Heart left ventricle (tissue), 16 donors: ENCODE measurements around the gene MEGF10. TPM values are rescaled to one million over a fixed set of nuclear protein-coding genes. Genes with fewer than 3 reads are reported as not detected.

Source experiments
- ATAC-seq, 4 donors: fragments of 200-7000 bp; cut with Tn5 transposase; one replicate each; pipeline ENCODE4 v1.9.1; 2020 to 2022; ENCODE audit warnings: moderate library complexity in 4 of 4, mild to moderate bottlenecking in 3 of 4, moderate number of reproducible peaks in 1 of 4
- DNase-seq, 5 donors: peaks; one replicate each; pipeline ENCODE4 v3.0.0-alpha.2; 2020
- H3K27ac ChIP-seq, 12 donors: fragments of 200-600 bp; sonication (generic) in 4 of 12; one replicate each; pipeline versions ENCODE4 v1.5.0 to v1.8.0; 2016 to 2022; ENCODE audit warnings: mild to moderate bottlenecking in 2 of 12
- H3K27me3 ChIP-seq, 9 donors: fragments of 200-600 bp; sonication (generic) in 2 of 9; one replicate each; pipeline versions ENCODE4 v1.5.1 to v1.8.0; 2016 to 2022; ENCODE audit warnings: mild to moderate bottlenecking in 3 of 9
- H3K36me3 ChIP-seq, 9 donors: fragments of 200-600 bp; sonication (generic) in 2 of 9; one replicate each; pipeline versions ENCODE4 v1.5.0 to v1.8.0; 2018 to 2022; ENCODE audit warnings: mild to moderate bottlenecking in 2 of 9
- H3K4me1 ChIP-seq, 12 donors: fragments of 200-600 bp; sonication (generic) in 4 of 12; one replicate each; pipeline versions ENCODE4 v1.5.0 to v1.8.0; 2016 to 2022; ENCODE audit warnings: mild to moderate bottlenecking in 3 of 12
- H3K4me3 ChIP-seq, 12 donors: fragments of 200-600 bp; sonication (generic) in 4 of 12; one replicate each; pipeline versions ENCODE4 v1.5.0 to v1.8.0; 2017 to 2022; ENCODE audit warnings: mild to moderate bottlenecking in 9 of 12, moderate library complexity in 4 of 12
- H3K9me3 ChIP-seq, 12 donors: fragments of 200-600 bp; sonication (generic) in 4 of 12; one replicate each; pipeline versions ENCODE4 v1.5.0 to v1.8.0; 2016 to 2022; ENCODE audit warnings: mild to moderate bottlenecking in 1 of 12
- CTCF ChIP-seq, 12 donors: fragments of 200-600 bp; sonication (generic) in 4 of 12; IDR thresholded peaks; one replicate each; pipeline versions ENCODE4 v1.5.0 to v1.8.0; 2018 to 2022; ENCODE audit warnings: antibody characterized with exemption in 12 of 12, mild to moderate bottlenecking in 5 of 12
- POLR2A ChIP-seq, 2 donors: fragments of 450-650 bp; IDR thresholded peaks; one replicate each; pipeline ENCODE4 v1.6.1; 2017; ENCODE audit warnings: antibody characterized with exemption in 2 of 2, mild to moderate bottlenecking in 2 of 2, moderate library complexity in 2 of 2
- WGBS, 4 donors: extraction: QIAGEN DNeasy Blood & Tissue Kit in 2 of 4; methylation state at CpG; one replicate each; pipeline versions ENCODE4 v1.1.5 to v1.1.7; 2013 to 2018; 5-methylcytosine and 5-hydroxymethylcytosine counted together
- intact Hi-C, 10 donors: fragments of 100-400 bp; cut with DNase I; formaldehyde crosslinking; loops; one replicate each; pipeline versions ENCODE4 v1.11.1 to v1.14.2; 2022
- polyA plus RNA-seq, 2 donors: library from polyadenylated mRNA; stranded (reverse); fragments of 200-250 nt; gene quantifications; one replicate each; pipeline ENCODE4 v1.2.3, GENCODE V29; 2013
- total RNA-seq, 9 donors: library from RNA; depleted of rRNA in 2 of 9; stranded (reverse); fragments of >200 nt in 2 of 9; fragmentation: NEBNext Ultra II Directional in 3 of 9; extraction: Animal tissue kit (Norgen Biotek cat#: 25700) in 3 of 9; gene quantifications; one replicate each; pipeline versions ENCODE4 v1.1.0 to v1.2.4, GENCODE V29; 2016 to 2023
- donor health status: ischemic (EF 13 %, LVEDD 7.1; RV severe dilation, severe dysfunction).
- donor health status: healthy with polysubstance abuse.
- donor health status: DM: no; HTN: yes; CAD: no.
- donor health status: DM: no; HTN: no; CAD: no.
- donor health status: ischemic (EF 25% LVEDD 6.9; RV normal size, moderate dysfunction).
- donor health status: ischemic (EF 25% LVEDD 5.7; RV mildly dilated, moderate dysfunction).
- donor health status: healthy.
- donor health status: DM: yes; HTN: yes; CAD: no.
- donor health status: ischemic (EF 35%, LVEDD 5.7; RV mildly dilated, moderate dysfunction).
- donor health status: nonischemic (EF 11% LVEDD 7.7; RV severe dilation, severe dysfunction).
- donor health status: DM: yes; HTN: yes; CAD: no.
- donor health status: PGD.
- donor health status: ischemic (EF 29% LVEDD 5.4; RV normal size, mild dysfunction).
- donor health status: nonischemic (EF 23%, LVEDD 6.1; RV moderate dilation, normal function).

Gene MEGF10
- total and polyA plus RNA-seq, 11 donors: 0.04 to 1.3 (median 0.32) TPM

DNA sequence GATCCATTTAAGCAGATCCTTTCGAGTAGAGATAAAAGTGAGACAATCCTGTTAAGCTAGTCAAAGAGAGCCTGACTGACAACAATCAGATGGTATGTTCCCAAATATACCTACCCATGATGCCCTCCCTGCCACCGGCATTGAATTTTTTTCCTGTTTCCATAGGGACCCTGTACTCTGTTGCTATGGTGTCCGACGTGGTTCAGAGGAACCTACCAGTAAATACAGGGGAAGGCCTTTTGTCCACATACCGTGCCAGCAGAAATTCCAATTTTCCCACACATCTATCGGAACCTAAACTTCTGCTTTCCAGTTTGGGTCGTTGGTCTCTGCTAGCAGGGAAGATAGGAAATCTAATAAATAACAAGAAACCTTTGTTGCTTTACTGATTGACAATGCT lies 64.7 kb downstream of the MEGF10 start:
- Histone ChIP-seq H3K27me3 (no peaks in the 10 kb centered on the region), H3K4me1 (no peaks in the 10 kb centered on the region), H3K36me3 (no peaks in the 10 kb centered on the region), H3K27ac (no peak overlapping the region), H3K4me3 (no peak overlapping the region), H3K9me3 (no peaks in the 10 kb centered on the region)
- intact Hi-C loops: no loop called here
- DNase-seq: no peak
- ATAC-seq: no peak
- 72 to 76% (median 73%) methylated on average over 7 of the region's 7 CpGs for WGBS, 4 donors
- TF ChIP-seq POLR2A (IDR thresholded peaks at IDR 0.05): no peak
- TF ChIP-seq CTCF (IDR thresholded peaks at IDR 0.05): no peak

DNA sequence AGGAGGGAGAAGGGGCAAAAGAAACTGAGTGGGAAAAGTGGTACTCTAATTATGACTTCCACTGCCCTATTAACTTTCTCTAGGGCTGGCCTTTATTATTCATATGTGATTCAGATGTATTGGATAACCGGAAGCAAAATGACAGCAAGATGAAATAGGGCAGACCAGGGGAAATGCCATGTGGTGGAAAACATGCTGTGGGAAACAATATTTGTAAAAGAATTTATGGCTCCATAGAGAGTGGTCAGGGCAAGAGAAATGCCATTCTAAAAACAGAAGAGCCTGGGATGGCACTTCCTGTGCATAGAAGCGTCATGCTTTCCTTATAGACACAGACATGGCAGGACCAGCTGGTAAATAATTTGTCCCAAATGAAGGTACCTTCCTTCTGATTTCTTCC lies 67.7 kb downstream of the MEGF10 start:
- no peak for ATAC-seq

GRCh38 chr5:127358740-127359139 lies 68.1 kb downstream of the MEGF10 start:
- 77 to 92% (median 84%) methylated on average over 1 of the region's 1 CpG for WGBS, 4 donors
- Histone ChIP-seq H3K9me3 (no peaks in the 10 kb centered on the region), H3K4me3 (no peak overlapping the region), H3K36me3 (no peaks in the 10 kb centered on the region), H3K27ac (no peak overlapping the region), H3K27me3 (no peaks in the 10 kb centered on the region), H3K4me1 (no peaks in the 10 kb centered on the region)
- ATAC-seq (no peak), DNase-seq (no peak)
- TF ChIP-seq POLR2A (IDR thresholded peaks at IDR 0.05) (no peak), CTCF (IDR thresholded peaks at IDR 0.05) (no peak)
- intact Hi-C loops: no loop called here

More for the DNA sequence above, 67.7 kb downstream of the MEGF10 start:
- Histone ChIP-seq H3K9me3 (no peaks in the 10 kb centered on the region), H3K4me1 (no peaks in the 10 kb centered on the region), H3K36me3 (no peaks in the 10 kb centered on the region), H3K4me3 (no peak overlapping the region), H3K27me3 (no peaks in the 10 kb centered on the region), H3K27ac (no peak overlapping the region)
- WGBS, 4 donors: 68 to 76% (median 75%) methylated on average over 2 of the region's 2 CpGs
- intact Hi-C loops: no loop called here
- no peak for TF ChIP-seq CTCF (IDR thresholded peaks at IDR 0.05)
- no peak for TF ChIP-seq POLR2A (IDR thresholded peaks at IDR 0.05)
- no peak for DNase-seq

- Histone ChIP-seq H3K9me3 (no peaks in the 10 kb centered on the region), H3K27me3 (peaks cover 0 to 2% (median 0%) of the 10 kb centered on the region in 9 donors), H3K4me3 (no peak overlapping the region), H3K27ac (no peak overlapping the region), H3K36me3 (no peaks in the 10 kb centered on the region), H3K4me1 (no peaks in the 10 kb centered on the region)
- ATAC-seq (no peak), DNase-seq (no peak)
- intact Hi-C loops: no loop called here
- no peak for TF ChIP-seq POLR2A (IDR thresholded peaks at IDR 0.05)
- no peak for TF ChIP-seq CTCF (IDR thresholded peaks at IDR 0.05)
- WGBS, 4 donors: 90 to 98% (median 96%) methylated on average over 2 of the region's 2 CpGs
Observed at GRCh38 chr5:127359502-127359901, 68.9 kb downstream of the MEGF10 start.
